Trophoblast cell (in vitro differentiated cells and primary cell): ENCODE results near the gene SUMO4.

ENCODE experiments used
- DNase-seq, 2 donors: peaks; one replicate each; pipeline ENCODE4 v3.0.0-alpha.2; 2016
- H2AFZ ChIP-seq: 2 replicates; pipeline ENCODE4 v1.6.1; 2013; ENCODE audit warnings: low read length, moderate library complexity, mild to moderate bottlenecking; ENCODE audit not compliant: insufficient read depth, poor library complexity
- H2AK5ac ChIP-seq: 2 replicates; pipeline ENCODE4 v1.6.1; 2013; ENCODE audit warnings: mild to moderate bottlenecking, low read length
- H2BK120ac ChIP-seq: 2 replicates; pipeline ENCODE4 v1.6.1; 2013; ENCODE audit warnings: low read length, mild to moderate bottlenecking, moderate library complexity; ENCODE audit not compliant: insufficient read depth, poor library complexity
- H2BK12ac ChIP-seq: 2 replicates; pipeline ENCODE4 v1.6.1; 2013; ENCODE audit warnings: mild to moderate bottlenecking, low read length, moderate library complexity
- H2BK5ac ChIP-seq: 2 replicates; pipeline ENCODE4 v1.6.1; 2013; ENCODE audit warnings: low read length, low read depth, moderate library complexity, mild to moderate bottlenecking; ENCODE audit not compliant: poor library complexity
- H3K14ac ChIP-seq: 2 replicates; pipeline ENCODE4 v1.6.1; 2013; ENCODE audit warnings: mild to moderate bottlenecking, low read length
- H3K18ac ChIP-seq: 2 replicates; pipeline ENCODE4 v1.6.1; 2013; ENCODE audit warnings: mild to moderate bottlenecking, low read length
- H3K23ac ChIP-seq: 2 replicates; pipeline ENCODE4 v1.6.1; 2013; ENCODE audit warnings: low read length
- H3K27ac ChIP-seq: 2 replicates; pipeline ENCODE4 v1.5.1; 2013; ENCODE audit warnings: low read depth, mild to moderate bottlenecking, inconsistent platforms, low read length, moderate library complexity
- H3K27me3 ChIP-seq: 2 replicates; pipeline ENCODE4 v1.6.1; 2013; ENCODE audit warnings: inconsistent platforms, mild to moderate bottlenecking, low read length, moderate library complexity; ENCODE audit not compliant: insufficient read depth
- H3K36me3 ChIP-seq, 2 experiments: 1 replicate in 1 of 2; 2 replicates in 1 of 2; pipeline ENCODE4 v1.6.1; 2013; ENCODE audit warnings: low read length in 2 of 2, mild to moderate bottlenecking in 2 of 2, moderate library complexity in 1 of 2; ENCODE audit not compliant: insufficient read depth in 2 of 2, control insufficient read depth in 1 of 2
- H3K4ac ChIP-seq: 2 replicates; pipeline ENCODE4 v1.6.1; 2013; ENCODE audit warnings: low read depth, mild to moderate bottlenecking, low read length, moderate library complexity
- H3K4me1 ChIP-seq, 2 experiments: 1 replicate in 1 of 2; 2 replicates in 1 of 2; pipeline ENCODE4 v1.6.1; 2013; ENCODE audit warnings: low read length in 2 of 2, mild to moderate bottlenecking in 2 of 2, moderate library complexity in 1 of 2; ENCODE audit not compliant: insufficient read depth in 2 of 2, control insufficient read depth in 1 of 2
- H3K4me2 ChIP-seq: 2 replicates; pipeline ENCODE4 v1.6.1; 2013; ENCODE audit warnings: inconsistent platforms, mild to moderate bottlenecking, low read length, moderate library complexity
- H3K4me3 ChIP-seq: 2 replicates; pipeline ENCODE4 v1.5.1; 2013; ENCODE audit warnings: mild to moderate bottlenecking, low read depth, low read length, inconsistent platforms
- H3K79me1 ChIP-seq: one replicate; pipeline ENCODE4 v1.6.1; 2013; ENCODE audit warnings: low read length
- H3K79me2 ChIP-seq: 2 replicates; pipeline ENCODE4 v1.6.1; 2013; ENCODE audit warnings: low read length, mild to moderate bottlenecking; ENCODE audit not compliant: control insufficient read depth, insufficient read depth, poor library complexity
- H3K9ac ChIP-seq: 2 replicates; pipeline ENCODE4 v1.6.1; 2013; ENCODE audit warnings: mild to moderate bottlenecking, low read length
- H3K9me3 ChIP-seq: 2 replicates; pipeline ENCODE4 v1.6.1; 2013; ENCODE audit warnings: low read depth, mild to moderate bottlenecking, control low read depth, inconsistent platforms, low read length; ENCODE audit not compliant: insufficient read depth
- H4K12ac ChIP-seq: 2 replicates; pipeline ENCODE4 v1.6.1; 2013; ENCODE audit warnings: low read depth, mild to moderate bottlenecking, low read length, moderate library complexity
- H4K8ac ChIP-seq: 2 replicates; pipeline ENCODE4 v1.6.1; 2013; ENCODE audit warnings: low read depth, mild to moderate bottlenecking, low read length, moderate library complexity
- H4K91ac ChIP-seq: one replicate; pipeline ENCODE4 v1.6.1; 2013; ENCODE audit warnings: low read depth, mild to moderate bottlenecking, low read length, moderate library complexity
- WGBS: extraction: QIAGEN DNeasy Blood & Tissue Kit; methylation state at CpG from one replicate; pipeline ENCODE4 v1.1.7; 2013; ENCODE audit warnings: missing lambda C conversion rate; ENCODE audit not compliant: insufficient read length, insufficient coverage; ENCODE audit errors: extremely low coverage; 5-methylcytosine and 5-hydroxymethylcytosine counted together

SUMO4 gene

DNA sequence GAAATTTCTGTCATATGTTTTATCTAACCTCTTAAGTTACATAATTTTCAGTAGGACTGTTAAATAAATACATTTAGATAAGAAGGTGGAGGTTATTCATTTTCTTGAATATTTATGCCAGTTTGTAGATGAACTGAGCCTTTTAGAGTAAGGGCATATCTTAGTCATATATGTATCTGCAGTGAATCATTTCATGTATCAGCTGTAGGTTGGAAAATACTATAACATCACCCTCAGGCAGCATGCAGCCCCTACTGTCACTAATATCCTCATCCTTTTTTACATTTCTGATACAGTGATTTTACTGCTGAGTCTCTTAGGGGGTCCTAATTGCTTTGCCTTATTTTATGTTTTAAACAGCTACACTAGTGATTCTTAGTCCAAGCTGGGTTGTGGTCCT, 19.5 kb upstream of the SUMO4 start:
- H3K36me3 ChIP-seq = peaks cover 18 to 28% of the 10 kb centered on the region in 2 experiments
- H3K23ac ChIP-seq = no peak overlapping the region
- no peaks in the 10 kb centered on the region for H3K27me3 ChIP-seq
- H2BK120ac ChIP-seq = no peak overlapping the region
- no peak overlapping the region for H2AK5ac ChIP-seq
- no peak overlapping the region for H2AFZ ChIP-seq
- H2BK5ac ChIP-seq = no peak overlapping the region
- no peak overlapping the region for H3K27ac ChIP-seq
- H4K8ac ChIP-seq = no peak overlapping the region
- H2BK12ac ChIP-seq = no peak overlapping the region
- H3K79me1 ChIP-seq = peaks cover 2% of the 10 kb centered on the region
- no peak for DNase-seq
- no peak overlapping the region for H4K12ac ChIP-seq
- peaks cover 2% of the 10 kb centered on the region for H3K9me3 ChIP-seq
- H3K4me1 ChIP-seq = no peaks in the 10 kb centered on the region
- no peak overlapping the region for H3K4me3 ChIP-seq
- H3K18ac ChIP-seq = no peak overlapping the region
- no peak overlapping the region for H3K14ac ChIP-seq
- no peak overlapping the region for H4K91ac ChIP-seq
- H3K4ac ChIP-seq = no peak overlapping the region
- H3K4me2 ChIP-seq = no peak overlapping the region
- H3K79me2 ChIP-seq = no peaks in the 10 kb centered on the region
- H3K9ac ChIP-seq = no peak overlapping the region

GRCh38 chr6:149383371-149383770, 16.7 kb upstream of the SUMO4 start:
- Histone ChIP-seq H3K27ac (peak overlapping the region; percentile 16), H2BK120ac (no peak overlapping the region), H3K23ac (no peak overlapping the region), H3K79me2 (no peaks in the 10 kb centered on the region), H3K14ac (no peak overlapping the region), H2BK5ac (no peak overlapping the region), H3K79me1 (peaks cover 2% of the 10 kb centered on the region), H3K4me1 (peaks cover 0 to 3% of the 10 kb centered on the region in 2 experiments), H2AFZ (no peak overlapping the region), H3K4ac (no peak overlapping the region), H3K9ac (no peak overlapping the region), H3K4me3 (no peak overlapping the region), H4K91ac (no peak overlapping the region), H4K12ac (no peak overlapping the region), H2AK5ac (no peak overlapping the region), H2BK12ac (no peak overlapping the region), H3K27me3 (no peaks in the 10 kb centered on the region), H3K4me2 (no peak overlapping the region), H3K18ac (no peak overlapping the region), H3K9me3 (peaks cover 2% of the 10 kb centered on the region), H3K36me3 (peaks cover 18 to 23% of the 10 kb centered on the region in 2 experiments), H4K8ac (no peak overlapping the region)
- no peak for DNase-seq
- WGBS = no CpG with 5 or more reads among the region's 4 CpGs

DNA sequence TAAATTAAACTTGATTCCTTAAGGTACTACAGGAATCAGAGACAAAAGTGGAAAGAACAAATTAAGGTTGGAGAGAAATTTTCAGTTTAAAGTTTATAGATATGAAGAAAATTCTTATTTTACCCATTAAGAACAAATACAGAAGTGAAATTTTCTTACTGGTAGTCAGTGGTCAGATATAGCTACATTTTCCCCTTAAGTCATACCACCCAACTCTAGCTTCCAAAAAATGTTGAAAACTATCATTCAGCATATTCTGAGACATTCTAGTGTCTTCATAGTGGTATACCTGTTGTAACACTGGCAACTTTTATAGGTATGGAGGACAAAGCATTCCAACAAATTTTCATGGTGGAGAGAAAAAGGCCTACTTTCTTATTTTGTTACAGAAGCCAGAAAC, 15.6 kb upstream of the SUMO4 start:
- Histone ChIP-seq H3K4me2 (no peak overlapping the region), H2BK5ac (no peak overlapping the region), H2AK5ac (no peak overlapping the region), H4K8ac (no peak overlapping the region), H3K27me3 (no peaks in the 10 kb centered on the region), H3K4me3 (no peak overlapping the region), H4K12ac (no peak overlapping the region), H3K79me1 (peaks cover 2% of the 10 kb centered on the region), H3K18ac (no peak overlapping the region), H3K27ac (no peak overlapping the region), H3K9me3 (no peaks in the 10 kb centered on the region), H2BK12ac (no peak overlapping the region), H4K91ac (no peak overlapping the region), H3K4ac (no peak overlapping the region), H3K14ac (no peak overlapping the region), H2BK120ac (no peak overlapping the region), H3K4me1 (peaks cover 0 to 3% of the 10 kb centered on the region in 2 experiments), H3K79me2 (no peaks in the 10 kb centered on the region), H3K23ac (no peak overlapping the region), H3K9ac (no peak overlapping the region), H2AFZ (no peak overlapping the region), H3K36me3 (peaks cover 13 to 14% of the 10 kb centered on the region in 2 experiments)
- no peak for DNase-seq

- WGBS = no CpG with 5 or more reads among the region's 5 CpGs
- Histone ChIP-seq H2BK5ac (no peak overlapping the region), H3K9me3 (no peaks in the 10 kb centered on the region), H4K12ac (no peak overlapping the region), H3K9ac (no peak overlapping the region), H3K79me1 (peaks cover 2% of the 10 kb centered on the region), H3K23ac (no peak overlapping the region), H3K4me2 (no peak overlapping the region), H3K14ac (no peak overlapping the region), H2BK12ac (no peak overlapping the region), H3K27ac (no peak overlapping the region), H2AFZ (no peak overlapping the region), H2BK120ac (no peak overlapping the region), H3K4me3 (no peak overlapping the region), H3K36me3 (peaks cover 8% of the 10 kb centered on the region in 2 experiments), H3K79me2 (no peaks in the 10 kb centered on the region), H2AK5ac (no peak overlapping the region), H3K4ac (no peak overlapping the region), H4K8ac (no peak overlapping the region), H3K18ac (no peak overlapping the region), H3K4me1 (peaks cover 0 to 3% of the 10 kb centered on the region in 2 experiments), H3K27me3 (no peaks in the 10 kb centered on the region), H4K91ac (no peak overlapping the region)
- DNase-seq = no peak
Measured at GRCh38 chr6:149385998-149386646, 13.9 kb upstream of the SUMO4 start.
